ENCODE measurements around the gene THAP12.

Gene THAP12

DNA sequence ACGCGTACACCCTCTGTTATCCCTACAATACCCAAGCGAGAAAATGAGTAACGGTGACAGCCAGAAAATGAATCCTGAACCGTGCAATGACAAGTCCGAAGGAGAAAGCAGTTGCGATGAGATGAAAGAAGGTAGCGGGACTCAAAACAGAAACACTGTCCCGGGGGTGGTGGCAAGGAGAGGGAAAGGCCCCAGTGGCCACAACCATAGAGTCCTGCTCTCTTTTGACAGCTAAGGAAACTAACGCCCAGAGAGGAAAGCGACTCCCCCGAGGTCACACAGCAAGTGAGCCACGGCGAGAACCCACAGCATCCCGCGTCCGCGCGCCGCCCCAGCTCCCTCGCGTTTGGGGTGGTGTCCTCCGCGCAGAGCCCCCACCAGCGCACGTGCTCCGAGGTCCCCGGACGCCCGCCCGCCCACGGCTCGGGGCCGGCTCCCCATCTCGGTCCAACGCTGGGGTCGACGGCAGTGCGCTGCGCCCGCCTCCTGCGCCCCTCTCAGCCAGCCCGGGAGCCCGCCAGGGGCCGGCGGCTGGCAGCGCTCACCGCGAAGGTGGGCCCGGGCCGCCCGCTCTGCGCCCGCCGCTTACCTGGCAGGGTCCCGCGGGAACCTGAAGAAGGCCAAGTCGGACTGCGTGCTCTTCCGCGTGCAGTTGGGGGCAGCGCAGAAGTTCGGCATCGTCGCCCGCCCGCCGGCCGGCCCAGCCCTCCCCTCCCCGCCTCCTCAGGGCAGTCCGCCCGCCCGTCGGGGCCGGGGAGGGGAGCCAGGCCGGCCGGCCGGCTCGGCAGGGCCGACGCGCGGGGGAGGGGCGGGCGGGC lies 564 bp downstream of the THAP12 start:
- in situ Hi-C loops (cut with HindIII; ENCODE audit: low sequenced_read_pairs) = loop anchor here (10.0 kb wide), 1 partner anchor 64 kb away; the partner anchor contains the start of gene EMSY

DNA sequence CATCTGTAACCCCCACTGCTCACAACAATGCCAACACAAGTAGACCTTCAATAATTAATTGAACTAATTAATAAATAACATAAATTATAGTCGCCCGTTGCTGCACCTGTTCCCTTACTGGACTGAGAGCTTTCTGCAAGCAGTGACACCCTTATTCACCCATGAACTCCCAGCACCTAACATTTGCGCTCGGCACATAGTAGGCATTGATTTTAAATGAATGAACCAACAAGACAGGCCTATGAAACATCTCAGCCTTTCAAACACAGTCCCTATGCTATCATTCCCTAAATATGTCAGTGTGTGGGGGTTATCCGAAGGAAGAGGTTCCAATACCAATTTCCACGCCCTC lies 1.1 kb downstream of the THAP12 start:
- in situ Hi-C loops (cut with HindIII; ENCODE audit: low sequenced_read_pairs) = loop anchor here (10.0 kb wide), 1 partner anchor 65 kb away; the partner anchor contains the start of gene EMSY

GRCh38 chr11:76376746-76377558 lies 4.0 kb downstream of the THAP12 start:
- in situ Hi-C loops (cut with HindIII; ENCODE audit: low sequenced_read_pairs) = no loop called here

DNA sequence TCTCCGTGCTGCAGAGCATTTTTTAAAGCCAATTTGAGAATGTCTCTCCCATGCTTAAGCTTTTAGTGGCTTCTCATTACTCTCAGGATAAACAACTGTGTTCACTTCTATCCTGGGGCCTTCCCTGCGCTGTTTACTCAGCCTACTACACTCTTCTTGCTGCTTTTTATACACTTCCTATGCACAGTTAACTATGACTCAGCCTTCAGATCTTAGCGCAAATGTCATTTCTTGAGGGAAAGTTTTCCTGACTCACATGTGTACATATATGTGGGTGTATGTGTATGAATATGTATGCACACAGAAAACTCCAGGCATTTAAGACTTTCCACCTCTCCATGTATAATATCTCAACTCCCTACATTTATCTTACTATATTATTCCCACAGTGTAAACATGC lies 9.8 kb downstream of the THAP12 start:
- in situ Hi-C loops (cut with HindIII; ENCODE audit: low sequenced_read_pairs) = no loop called here

- in situ Hi-C loops (cut with HindIII; ENCODE audit: low sequenced_read_pairs) = no loop called here
Measured at GRCh38 chr11:76369406-76369805, 11.5 kb downstream of the THAP12 start.

GRCh38 chr11:76368490-76368889 lies 12.4 kb downstream of the THAP12 start:
- in situ Hi-C loops (cut with HindIII; ENCODE audit: low sequenced_read_pairs) = no loop called here

GRCh38 chr11:76365038-76365679 lies 15.8 kb downstream of the THAP12 start:
- in situ Hi-C loops (cut with HindIII; ENCODE audit: low sequenced_read_pairs) = no loop called here

DNA sequence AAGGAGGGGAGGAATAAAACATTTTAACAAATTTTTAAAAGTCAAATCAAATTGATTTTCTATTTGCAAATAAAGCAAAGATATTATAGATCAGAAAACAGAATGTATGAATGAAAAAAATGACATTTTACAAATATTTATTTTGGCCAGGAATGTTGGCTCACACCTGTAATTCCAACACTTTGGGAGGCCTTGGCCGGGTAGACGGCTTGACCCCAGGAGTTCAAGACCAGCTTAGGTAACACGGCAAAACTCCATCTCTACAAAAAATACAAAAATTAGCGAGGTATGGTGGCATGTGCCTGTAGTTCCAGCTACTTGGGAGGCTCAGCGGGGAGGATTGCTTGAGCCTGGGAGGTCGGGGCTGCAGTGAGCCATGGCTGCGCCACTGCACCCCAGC lies 18.2 kb downstream of the THAP12 start:
- in situ Hi-C loops (cut with HindIII; ENCODE audit: low sequenced_read_pairs) = no loop called here

DNA sequence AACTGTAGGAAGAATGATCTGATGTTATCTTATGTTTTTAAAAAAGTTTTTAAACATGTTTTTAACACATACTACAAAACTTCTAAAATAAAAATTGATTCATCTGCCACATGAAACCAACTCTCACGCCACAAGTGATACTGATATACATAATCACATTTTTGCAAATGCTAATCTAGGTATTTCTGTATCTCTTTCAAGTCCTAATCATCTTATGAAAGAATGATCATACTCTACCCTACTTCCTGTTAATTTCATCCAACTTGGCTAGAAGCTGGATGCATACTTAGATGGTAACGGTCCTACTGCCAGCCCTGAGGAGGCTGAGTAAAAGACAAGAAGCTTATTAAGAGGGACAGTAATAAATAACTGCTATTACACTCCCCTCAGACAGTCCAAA lies 19.2 kb downstream of the THAP12 start:
- in situ Hi-C loops (cut with HindIII; ENCODE audit: low sequenced_read_pairs) = no loop called here

DNA sequence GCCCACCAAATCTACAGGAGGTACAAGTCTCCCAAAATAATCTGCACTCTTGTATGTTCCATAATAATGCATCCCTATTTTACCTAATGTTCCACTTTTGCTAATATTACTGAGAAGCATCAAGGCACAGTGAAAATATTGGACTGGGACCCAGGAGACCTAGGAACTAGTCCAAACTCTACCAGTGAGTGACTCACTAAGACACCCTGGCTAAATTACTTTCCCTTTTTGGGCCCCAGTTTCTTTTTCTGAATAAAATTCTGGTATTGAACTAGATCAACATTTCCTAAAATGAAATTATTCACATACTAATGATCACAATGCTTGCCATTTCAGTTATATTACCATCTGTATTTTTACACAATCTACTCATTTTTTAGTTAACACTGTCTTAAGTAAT lies 19.6 kb downstream of the THAP12 start:
- in situ Hi-C loops (cut with HindIII; ENCODE audit: low sequenced_read_pairs) = no loop called here

- in situ Hi-C loops (cut with HindIII; ENCODE audit: low sequenced_read_pairs) = no loop called here
Measured at GRCh38 chr11:76355172-76355571, 25.8 kb downstream of the THAP12 start.

DNA sequence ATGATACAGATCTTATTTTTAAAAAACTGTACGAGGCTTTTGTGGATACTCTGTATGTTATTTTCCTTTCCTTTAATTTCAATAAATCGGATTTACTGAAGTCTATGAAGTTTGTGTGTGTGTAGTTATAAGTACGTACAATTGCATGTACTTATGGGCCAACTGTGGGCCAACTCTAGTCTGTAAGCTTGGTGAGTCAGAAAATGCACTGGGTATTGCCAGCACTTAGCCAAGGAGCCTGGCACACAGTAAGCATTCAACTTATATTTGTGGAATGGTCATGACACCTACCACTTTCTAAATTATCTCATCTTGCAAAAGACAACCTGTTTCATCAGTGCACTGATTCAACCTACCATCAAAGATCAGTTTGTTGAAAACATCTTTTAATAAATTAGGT lies 32.6 kb downstream of the THAP12 start:
- in situ Hi-C loops (cut with HindIII; ENCODE audit: low sequenced_read_pairs) = loop anchor here (25.0 kb wide), 1 partner anchor 436 kb away; no protein-coding TSS in a partner anchor

- in situ Hi-C loops (cut with HindIII; ENCODE audit: low sequenced_read_pairs) = loop anchor here (25.0 kb wide), 1 partner anchor 435 kb away; no protein-coding TSS in a partner anchor
Measured at GRCh38 chr11:76347466-76347865, 33.5 kb downstream of the THAP12 start.

DNA sequence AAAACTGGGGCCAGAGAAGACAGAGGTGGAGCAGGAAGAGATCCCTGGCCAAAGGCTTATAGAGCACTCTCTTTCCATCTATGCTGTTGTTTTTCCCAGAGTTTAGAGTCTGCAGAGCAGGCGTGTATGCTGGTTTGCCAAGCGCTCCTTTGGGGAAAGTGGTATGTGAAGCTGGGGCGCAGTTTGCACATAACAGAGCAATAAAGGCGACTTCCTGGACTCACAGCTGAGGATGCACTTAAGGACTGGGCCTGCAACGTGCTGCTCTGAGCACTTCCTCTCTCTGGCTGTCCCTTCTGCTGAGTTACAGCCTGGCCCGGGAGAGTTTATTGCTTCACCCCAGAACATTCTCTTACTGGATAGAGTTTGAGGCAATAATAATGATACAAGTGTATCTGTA lies 41.7 kb downstream of the THAP12 start:
- in situ Hi-C loops (cut with HindIII; ENCODE audit: low sequenced_read_pairs) = loop anchor here (25.0 kb wide), 1 partner anchor 427 kb away; no protein-coding TSS in a partner anchor

- in situ Hi-C loops (cut with HindIII; ENCODE audit: low sequenced_read_pairs) = loop anchor here (25.0 kb wide), 1 partner anchor 426 kb away; no protein-coding TSS in a partner anchor
Measured at GRCh38 chr11:76337923-76338322, 43.0 kb downstream of the THAP12 start.

DNA sequence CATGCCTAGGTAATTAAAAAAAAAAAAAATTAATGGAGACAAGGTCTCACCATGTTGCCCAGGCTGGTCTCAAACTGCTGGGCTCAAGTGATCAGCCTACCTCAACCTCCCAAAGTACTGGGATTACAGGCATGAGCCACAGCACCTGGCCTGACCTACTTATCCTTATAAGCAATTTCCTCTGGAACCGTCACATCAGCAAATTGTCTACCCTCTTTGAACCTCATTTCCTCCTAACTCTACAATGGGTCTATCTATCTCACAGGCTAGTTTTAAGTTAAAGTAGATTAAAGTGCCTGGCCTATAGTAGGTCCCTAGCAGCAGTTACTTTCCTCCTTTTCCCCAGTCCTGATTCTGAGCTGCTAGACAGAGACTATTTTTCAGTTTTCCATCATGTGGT lies 43.5 kb downstream of the THAP12 start:
- in situ Hi-C loops (cut with HindIII; ENCODE audit: low sequenced_read_pairs) = loop anchor here (25.0 kb wide), 1 partner anchor 425 kb away; no protein-coding TSS in a partner anchor

DNA sequence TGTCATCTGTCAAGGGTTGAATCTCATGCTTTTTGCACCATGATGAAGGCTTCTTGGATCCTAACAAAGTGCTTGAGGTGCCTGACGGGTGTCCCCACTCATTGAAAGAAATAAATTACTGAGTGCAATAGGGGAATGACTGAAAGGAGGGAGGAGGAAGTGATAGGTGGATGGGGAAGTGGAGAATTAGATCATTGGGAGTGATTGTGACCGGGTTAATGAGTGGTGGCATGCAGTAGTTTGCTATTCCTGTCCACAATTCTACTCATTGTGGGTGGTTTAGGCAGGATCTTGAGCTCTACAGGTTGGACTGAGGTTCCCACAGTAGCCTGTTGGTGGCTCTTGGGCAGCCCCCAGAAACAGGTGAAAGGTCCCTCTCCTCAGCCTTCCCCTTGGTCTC lies 44.3 kb downstream of the THAP12 start:
- in situ Hi-C loops (cut with HindIII; ENCODE audit: low sequenced_read_pairs) = loop anchor here (25.0 kb wide), 1 partner anchor 424 kb away; no protein-coding TSS in a partner anchor

GRCh38 chr11:76335842-76336241 lies 45.1 kb downstream of the THAP12 start:
- in situ Hi-C loops (cut with HindIII; ENCODE audit: low sequenced_read_pairs) = loop anchor here (25.0 kb wide), 1 partner anchor 424 kb away; no protein-coding TSS in a partner anchor

DNA sequence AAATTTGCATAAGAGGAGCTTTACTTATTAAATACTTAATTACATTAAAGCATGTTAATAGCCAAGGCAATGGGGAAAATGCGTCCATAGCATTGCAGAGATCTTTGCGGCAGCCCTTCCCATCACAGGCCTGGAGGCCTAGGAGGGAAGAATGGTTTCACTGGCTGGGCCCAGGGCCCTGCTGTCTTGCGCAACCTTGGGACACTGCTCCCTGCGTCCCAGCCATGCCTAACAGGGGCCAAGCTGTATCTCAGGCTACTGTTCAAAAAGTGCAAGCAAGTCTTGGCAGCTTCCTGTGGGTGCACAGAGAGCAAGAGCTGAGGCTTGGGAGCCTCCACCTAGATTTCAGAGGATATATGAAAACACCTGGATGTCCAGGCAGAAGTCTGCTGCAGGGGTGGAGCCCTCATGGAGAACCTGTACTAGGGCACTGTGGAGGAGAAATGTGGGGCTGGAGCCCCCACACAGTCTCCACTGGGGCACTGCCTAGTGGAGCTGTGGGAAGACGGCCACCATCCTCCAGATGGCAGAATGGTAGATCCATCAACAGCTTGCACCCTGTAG lies 46.0 kb downstream of the THAP12 start:
- in situ Hi-C loops (cut with HindIII; ENCODE audit: low sequenced_read_pairs) = loop anchor here (25.0 kb wide), 1 partner anchor 423 kb away; no protein-coding TSS in a partner anchor

DNA sequence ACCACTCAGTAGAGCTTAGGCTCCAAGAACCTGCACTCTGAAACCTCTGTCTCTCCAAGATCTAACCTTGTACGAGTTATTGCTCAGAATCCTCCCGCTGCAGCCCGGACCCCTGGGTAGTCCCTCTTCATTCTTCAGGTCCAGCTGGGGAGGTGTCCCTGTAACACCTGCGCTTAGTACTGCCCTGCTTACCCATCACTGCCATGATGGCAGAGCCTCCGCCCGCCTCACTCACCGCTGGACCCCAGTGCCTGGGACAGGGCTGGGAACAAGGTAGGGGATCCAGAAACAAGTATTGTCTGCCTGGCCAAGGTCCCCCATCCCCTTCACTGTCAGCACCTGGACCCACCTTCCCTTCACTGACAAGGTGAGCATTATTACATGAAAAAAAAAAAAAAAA lies 50.3 kb downstream of the THAP12 start:
- in situ Hi-C loops (cut with HindIII; ENCODE audit: low sequenced_read_pairs) = loop anchor here (25.0 kb wide), 1 partner anchor 418 kb away; no protein-coding TSS in a partner anchor
